ENCODE data around the gene TLE1.

DNA sequence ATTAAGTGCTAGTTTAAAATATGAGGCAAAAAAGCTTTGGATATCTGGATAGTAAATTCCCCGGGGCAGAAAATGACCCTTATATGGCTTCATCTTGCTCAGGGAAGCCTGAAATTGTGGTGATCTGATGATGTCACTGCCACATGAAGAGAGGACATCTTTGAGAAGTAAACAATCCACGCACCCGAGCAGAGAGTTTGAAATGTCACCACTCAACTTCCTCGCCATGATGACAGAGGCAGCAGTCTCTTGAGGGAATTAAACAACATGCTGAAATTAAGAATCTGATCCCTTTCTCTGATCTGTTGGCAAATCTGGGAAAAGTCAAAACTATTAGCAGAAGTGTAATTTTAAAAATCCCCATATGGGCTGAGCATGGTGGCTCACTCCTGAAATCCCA lies 110.0 kb downstream of the TLE1 start:
- no peak for TF ChIP-seq GATA3 (IDR thresholded peaks at IDR 0.05; ENCODE audit: low read depth, low read length)
- TF ChIP-seq GATA2 (IDR thresholded peaks at IDR 0.05; ENCODE audit: low read depth, low read length) = no peak

Data from SH-SY5Y (cell line).